OCI-LY7 (cell line): Measurements from ENCODE around the gene EGFR. TPM values are rescaled to one million over a fixed set of nuclear protein-coding genes. Genes with fewer than 3 reads are reported as not detected.

Experiments
- BruUV-seq: library from RNA; stranded (reverse); fragments of 400-500 nt; replicated peaks from 2 replicates; lab custom pipeline; 2021; lab: Mats Ljungman, UMichigan
- CTCF ChIA-PET: fragments of 300-600 bp; sonication (Branson Sonifier 250); formaldehyde crosslinking; loops from one replicate; lab custom pipeline; 2022; ENCODE audit warnings: antibody characterized with exemption; ENCODE audit not compliant: unreplicated experiment; lab: Charles Lee
- POLR2A ChIA-PET: fragments of 300-600 bp; sonication (Branson Sonifier 250); formaldehyde crosslinking; loops from one replicate; lab custom pipeline; 2022; ENCODE audit warnings: antibody characterized with exemption; lab: Charles Lee
- DNase-seq: peaks from one replicate; pipeline ENCODE4 v3.0.0-alpha.2; 2015; ENCODE audit warnings: low spot score
- H2AFZ ChIP-seq: fragments of 200-600 bp; sonication (generic), shearing (Covaris generic); 2 replicates; pipeline ENCODE4 v1.6.1; 2014; ENCODE audit warnings: mild to moderate bottlenecking, antibody characterized with exemption, low read length, moderate library complexity
- H3K27ac ChIP-seq: fragments of 200-600 bp; sonication (generic); 2 replicates; pipeline ENCODE4 v1.5.1; 2014; ENCODE audit warnings: mixed run types, low read depth, mild to moderate bottlenecking, moderate library complexity, low read length, inconsistent platforms; ENCODE audit not compliant: poor library complexity, severe bottlenecking
- H3K36me3 ChIP-seq: fragments of 200-600 bp; sonication (generic); 2 replicates; pipeline ENCODE4 v1.6.1; 2014; ENCODE audit warnings: mild to moderate bottlenecking, antibody characterized with exemption, low read length, moderate library complexity, mixed read lengths; ENCODE audit not compliant: insufficient read depth
- H3K4me1 ChIP-seq: fragments of 200-600 bp; sonication (generic); 2 replicates; pipeline ENCODE4 v1.5.1; 2014; ENCODE audit warnings: mild to moderate bottlenecking, low read length; ENCODE audit not compliant: insufficient read depth, poor library complexity, severe bottlenecking
- H3K4me2 ChIP-seq: fragments of 200-600 bp; sonication (generic); 2 replicates; pipeline ENCODE4 v1.6.1; 2014; ENCODE audit warnings: mild to moderate bottlenecking, low read length
- H3K4me3 ChIP-seq: fragments of 200-600 bp; sonication (generic); 2 replicates; pipeline ENCODE4 v1.5.1; 2014; ENCODE audit warnings: mild to moderate bottlenecking, low read depth, low read length; ENCODE audit not compliant: poor library complexity, severe bottlenecking
- H3K79me2 ChIP-seq: fragments of 200-600 bp; sonication (generic); 2 replicates; pipeline ENCODE4 v1.6.1; 2016; ENCODE audit warnings: low read depth, mild to moderate bottlenecking, low read length, moderate library complexity, mixed read lengths; ENCODE audit not compliant: insufficient read depth
- H3K9me2 ChIP-seq: fragments of 200-600 bp; sonication (generic); 2 replicates; pipeline ENCODE4 v1.6.1; 2016; ENCODE audit warnings: mild to moderate bottlenecking, low read length, mixed read lengths; ENCODE audit not compliant: insufficient read depth
- H3K9me3 ChIP-seq: fragments of 200-600 bp; sonication (generic); 2 replicates; pipeline ENCODE4 v1.6.1; 2014; ENCODE audit warnings: mild to moderate bottlenecking, mixed run types, low read length, mixed read lengths
- H4K20me1 ChIP-seq: fragments of 200-600 bp; sonication (generic); 2 replicates; pipeline ENCODE4 v1.6.1; 2014; ENCODE audit warnings: mild to moderate bottlenecking, antibody characterized with exemption, low read length, moderate library complexity, mixed read lengths; ENCODE audit not compliant: insufficient read depth
- EZH2phosphoT487 ChIP-seq: fragments of 200-600 bp; sonication (generic); IDR thresholded peaks from 2 replicates; pipeline ENCODE4 v1.6.1; 2018; ENCODE audit warnings: low read depth, borderline replicate concordance, mild to moderate bottlenecking, mixed run types, antibody characterized with exemption, low read length, moderate library complexity, mixed read lengths
- intact Hi-C: fragments of 100-400 bp; cut with micrococcal nuclease; formaldehyde crosslinking; loops from one replicate; pipeline ENCODE4 v1.10.0; 2022; ENCODE audit not compliant: unreplicated experiment
- total RNA-seq, 2 experiments: library from RNA; depleted of rRNA in 1 of 2; stranded (reverse); fragments of >200 nt in 1 of 2; shearing (Covaris generic) in 1 of 2; gene quantifications; 2 replicates each; pipeline ENCODE4 v1.2.3, GENCODE V29; 2014 to 2022
- TF ChIP-seq, protein P1 (sequence below): fragments of 200-600 bp; sonication (generic); conservative IDR thresholded peaks from 2 replicates; pipeline ENCODE4 v1.5.1; 2014; ENCODE audit warnings: mild to moderate bottlenecking, antibody characterized with exemption, low read length, moderate library complexity, mixed read lengths

EGFR gene
- total RNA-seq, 2 experiments from 2014 or later, result 0.27 TPM; not detected in 1

GRCh38 chr7:55088620-55089019 lies 69.8 kb downstream of the EGFR start:
- no peak for DNase-seq
- intact Hi-C loops, result loop anchor here (10.0 kb wide), 1 partner anchor 166 kb away; no protein-coding TSS in a partner anchor
- Histone ChIP-seq H3K27ac (no peak overlapping the region), H3K9me2 (no peaks in the 10 kb centered on the region), H3K36me3 (no peaks in the 10 kb centered on the region), H3K79me2 (no peaks in the 10 kb centered on the region), H3K4me2 (no peak overlapping the region), H3K4me3 (no peak overlapping the region), H2AFZ (no peak overlapping the region), H3K4me1 (peaks cover 22% of the 10 kb centered on the region), H3K9me3 (no peaks in the 10 kb centered on the region), H4K20me1 (no peaks in the 10 kb centered on the region)
- ChIA-PET CTCF (interaction anchor here (0.5 kb wide), 1 partner anchor 68 kb away, joined by 3 read pairs; no protein-coding TSS in a partner anchor), POLR2A (interaction anchor here (0.7 kb wide), 1 partner anchor 104 kb away, joined by 3 read pairs; no protein-coding TSS in a partner anchor)
- BruUV-seq, result no TSS peak
- TF ChIP-seq, protein P1, sequence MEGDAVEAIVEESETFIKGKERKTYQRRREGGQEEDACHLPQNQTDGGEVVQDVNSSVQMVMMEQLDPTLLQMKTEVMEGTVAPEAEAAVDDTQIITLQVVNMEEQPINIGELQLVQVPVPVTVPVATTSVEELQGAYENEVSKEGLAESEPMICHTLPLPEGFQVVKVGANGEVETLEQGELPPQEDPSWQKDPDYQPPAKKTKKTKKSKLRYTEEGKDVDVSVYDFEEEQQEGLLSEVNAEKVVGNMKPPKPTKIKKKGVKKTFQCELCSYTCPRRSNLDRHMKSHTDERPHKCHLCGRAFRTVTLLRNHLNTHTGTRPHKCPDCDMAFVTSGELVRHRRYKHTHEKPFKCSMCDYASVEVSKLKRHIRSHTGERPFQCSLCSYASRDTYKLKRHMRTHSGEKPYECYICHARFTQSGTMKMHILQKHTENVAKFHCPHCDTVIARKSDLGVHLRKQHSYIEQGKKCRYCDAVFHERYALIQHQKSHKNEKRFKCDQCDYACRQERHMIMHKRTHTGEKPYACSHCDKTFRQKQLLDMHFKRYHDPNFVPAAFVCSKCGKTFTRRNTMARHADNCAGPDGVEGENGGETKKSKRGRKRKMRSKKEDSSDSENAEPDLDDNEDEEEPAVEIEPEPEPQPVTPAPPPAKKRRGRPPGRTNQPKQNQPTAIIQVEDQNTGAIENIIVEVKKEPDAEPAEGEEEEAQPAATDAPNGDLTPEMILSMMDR, result no peak
- TF ChIP-seq EZH2phosphoT487, result no peak

GRCh38 chr7:55092186-55092974 lies 73.6 kb downstream of the EGFR start:
- ChIA-PET CTCF (no interaction called here), POLR2A (interaction anchor here (0.6 kb wide), 2 partner anchors 27 to 337 kb away, joined by 3 read pairs; no protein-coding TSS in a partner anchor)
- no peaks in the 10 kb centered on the region for H3K9me2 ChIP-seq
- TF ChIP-seq, protein P1, result no peak
- no peak for TF ChIP-seq EZH2phosphoT487
- no TSS peak for BruUV-seq
- no peak overlapping the region for H3K4me3 ChIP-seq
- no peak overlapping the region for H3K27ac ChIP-seq
- no peak overlapping the region for H2AFZ ChIP-seq
- no peaks in the 10 kb centered on the region for H3K36me3 ChIP-seq
- DNase-seq, result no peak
- no peaks in the 10 kb centered on the region for H4K20me1 ChIP-seq
- no peaks in the 10 kb centered on the region for H3K79me2 ChIP-seq
- intact Hi-C loops, result no loop called here
- H3K4me2 ChIP-seq, result no peak overlapping the region
- peaks cover 8% of the 10 kb centered on the region for H3K4me1 ChIP-seq
- no peaks in the 10 kb centered on the region for H3K9me3 ChIP-seq

GRCh38 chr7:55092975-55093373 lies 74.2 kb downstream of the EGFR start:
- Histone ChIP-seq H3K79me2 (no peaks in the 10 kb centered on the region), H2AFZ (no peak overlapping the region), H3K4me3 (no peak overlapping the region), H3K9me2 (no peaks in the 10 kb centered on the region), H3K4me1 (peaks cover 2% of the 10 kb centered on the region), H3K36me3 (no peaks in the 10 kb centered on the region), H3K4me2 (no peak overlapping the region), H3K27ac (no peak overlapping the region), H4K20me1 (no peaks in the 10 kb centered on the region), H3K9me3 (no peaks in the 10 kb centered on the region)
- TF ChIP-seq EZH2phosphoT487, result no peak
- TF ChIP-seq, protein P1, result no peak
- ChIA-PET CTCF (no interaction called here), POLR2A (interaction anchor here (0.6 kb wide), 1 partner anchor 27 kb away, joined by 3 read pairs; no protein-coding TSS in a partner anchor)
- DNase-seq, result no peak
- no TSS peak for BruUV-seq
- intact Hi-C loops, result no loop called here
